Heart left ventricle (tissue), 16 donors: ENCODE results near the gene RNF167. TPM values are rescaled to one million over a fixed set of nuclear protein-coding genes. Genes with fewer than 3 reads are reported as not detected.

Experiments used
- ATAC-seq, 4 donors: fragments of 200-7000 bp; cut with Tn5 transposase; one replicate each; pipeline ENCODE4 v1.9.1; 2020 to 2022; ENCODE audit warnings: moderate library complexity in 4 of 4, mild to moderate bottlenecking in 3 of 4, moderate number of reproducible peaks in 1 of 4
- DNase-seq, 5 donors: peaks; one replicate each; pipeline ENCODE4 v3.0.0-alpha.2; 2020
- H3K27ac ChIP-seq, 12 donors: fragments of 200-600 bp; sonication (generic) in 4 of 12; one replicate each; pipeline versions ENCODE4 v1.5.0 to v1.8.0; 2016 to 2022; ENCODE audit warnings: mild to moderate bottlenecking in 2 of 12
- H3K27me3 ChIP-seq, 9 donors: fragments of 200-600 bp; sonication (generic) in 2 of 9; one replicate each; pipeline versions ENCODE4 v1.5.1 to v1.8.0; 2016 to 2022; ENCODE audit warnings: mild to moderate bottlenecking in 3 of 9
- H3K36me3 ChIP-seq, 9 donors: fragments of 200-600 bp; sonication (generic) in 2 of 9; one replicate each; pipeline versions ENCODE4 v1.5.0 to v1.8.0; 2018 to 2022; ENCODE audit warnings: mild to moderate bottlenecking in 2 of 9
- H3K4me1 ChIP-seq, 12 donors: fragments of 200-600 bp; sonication (generic) in 4 of 12; one replicate each; pipeline versions ENCODE4 v1.5.0 to v1.8.0; 2016 to 2022; ENCODE audit warnings: mild to moderate bottlenecking in 3 of 12
- H3K4me3 ChIP-seq, 12 donors: fragments of 200-600 bp; sonication (generic) in 4 of 12; one replicate each; pipeline versions ENCODE4 v1.5.0 to v1.8.0; 2017 to 2022; ENCODE audit warnings: mild to moderate bottlenecking in 9 of 12, moderate library complexity in 4 of 12
- H3K9me3 ChIP-seq, 12 donors: fragments of 200-600 bp; sonication (generic) in 4 of 12; one replicate each; pipeline versions ENCODE4 v1.5.0 to v1.8.0; 2016 to 2022; ENCODE audit warnings: mild to moderate bottlenecking in 1 of 12
- POLR2A ChIP-seq, 2 donors: fragments of 450-650 bp; IDR thresholded peaks; one replicate each; pipeline ENCODE4 v1.6.1; 2017; ENCODE audit warnings: antibody characterized with exemption in 2 of 2, mild to moderate bottlenecking in 2 of 2, moderate library complexity in 2 of 2
- WGBS, 4 donors: extraction: QIAGEN DNeasy Blood & Tissue Kit in 2 of 4; methylation state at CpG; one replicate each; pipeline versions ENCODE4 v1.1.5 to v1.1.7; 2013 to 2018; 5-methylcytosine and 5-hydroxymethylcytosine counted together
- intact Hi-C, 10 donors: fragments of 100-400 bp; cut with DNase I; formaldehyde crosslinking; loops; one replicate each; pipeline versions ENCODE4 v1.11.1 to v1.14.2; 2022
- polyA plus RNA-seq, 2 donors: library from polyadenylated mRNA; stranded (reverse); fragments of 200-250 nt; gene quantifications; one replicate each; pipeline ENCODE4 v1.2.3, GENCODE V29; 2013
- total RNA-seq, 9 donors: library from RNA; depleted of rRNA in 2 of 9; stranded (reverse); fragments of >200 nt in 2 of 9; fragmentation: NEBNext Ultra II Directional in 3 of 9; extraction: Animal tissue kit (Norgen Biotek cat#: 25700) in 3 of 9; gene quantifications; one replicate each; pipeline versions ENCODE4 v1.1.0 to v1.2.4, GENCODE V29; 2016 to 2023
- TF ChIP-seq, protein P1 (sequence below), 12 donors: fragments of 200-600 bp; sonication (generic) in 4 of 12; IDR thresholded peaks; one replicate each; pipeline versions ENCODE4 v1.5.0 to v1.8.0; 2018 to 2022; ENCODE audit warnings: antibody characterized with exemption in 12 of 12, mild to moderate bottlenecking in 5 of 12
- donor health status: ischemic (EF 13 %, LVEDD 7.1; RV severe dilation, severe dysfunction).
- donor health status: healthy with polysubstance abuse.
- donor health status: DM: no; HTN: yes; CAD: no.
- donor health status: DM: no; HTN: no; CAD: no.
- donor health status: ischemic (EF 25% LVEDD 6.9; RV normal size, moderate dysfunction).
- donor health status: ischemic (EF 25% LVEDD 5.7; RV mildly dilated, moderate dysfunction).
- donor health status: healthy.
- donor health status: DM: yes; HTN: yes; CAD: no.
- donor health status: ischemic (EF 35%, LVEDD 5.7; RV mildly dilated, moderate dysfunction).
- donor health status: nonischemic (EF 11% LVEDD 7.7; RV severe dilation, severe dysfunction).
- donor health status: DM: yes; HTN: yes; CAD: no.
- donor health status: PGD.
- donor health status: ischemic (EF 29% LVEDD 5.4; RV normal size, mild dysfunction).
- donor health status: nonischemic (EF 23%, LVEDD 6.1; RV moderate dilation, normal function).

RNF167 gene
- total and polyA plus RNA-seq, 11 donors = 50.7 to 152 (median 81.2) TPM

DNA sequence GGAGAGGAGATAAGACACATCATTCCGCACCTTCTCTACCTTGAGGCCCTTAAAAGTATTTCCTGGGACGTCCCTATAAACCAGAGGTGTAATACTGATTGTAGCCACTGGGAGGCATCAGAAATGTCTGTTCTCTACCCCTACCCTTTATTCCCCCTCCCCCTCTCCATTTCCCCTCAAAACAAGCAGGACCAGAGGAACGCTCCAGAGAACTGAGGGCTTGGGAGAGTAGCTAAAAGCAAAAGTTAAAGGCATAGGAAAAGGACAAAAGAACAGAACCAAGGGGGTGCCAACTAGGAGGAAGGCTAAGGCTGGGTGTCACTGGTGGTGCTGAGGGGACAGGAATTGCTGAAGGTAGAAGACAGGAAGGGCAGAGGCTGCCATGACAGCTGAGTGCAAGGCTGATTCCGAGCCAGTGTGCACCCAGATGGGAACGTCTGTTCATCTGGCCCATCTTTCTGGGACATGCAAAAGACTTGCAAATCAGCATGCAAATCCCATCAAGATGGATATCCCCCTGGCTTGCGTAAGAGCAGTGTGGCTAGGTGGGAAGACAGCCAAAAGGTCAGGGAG, 40.7 kb downstream of the RNF167 start:
- H3K4me3 ChIP-seq = no peak overlapping the region
- TF ChIP-seq, protein P1, sequence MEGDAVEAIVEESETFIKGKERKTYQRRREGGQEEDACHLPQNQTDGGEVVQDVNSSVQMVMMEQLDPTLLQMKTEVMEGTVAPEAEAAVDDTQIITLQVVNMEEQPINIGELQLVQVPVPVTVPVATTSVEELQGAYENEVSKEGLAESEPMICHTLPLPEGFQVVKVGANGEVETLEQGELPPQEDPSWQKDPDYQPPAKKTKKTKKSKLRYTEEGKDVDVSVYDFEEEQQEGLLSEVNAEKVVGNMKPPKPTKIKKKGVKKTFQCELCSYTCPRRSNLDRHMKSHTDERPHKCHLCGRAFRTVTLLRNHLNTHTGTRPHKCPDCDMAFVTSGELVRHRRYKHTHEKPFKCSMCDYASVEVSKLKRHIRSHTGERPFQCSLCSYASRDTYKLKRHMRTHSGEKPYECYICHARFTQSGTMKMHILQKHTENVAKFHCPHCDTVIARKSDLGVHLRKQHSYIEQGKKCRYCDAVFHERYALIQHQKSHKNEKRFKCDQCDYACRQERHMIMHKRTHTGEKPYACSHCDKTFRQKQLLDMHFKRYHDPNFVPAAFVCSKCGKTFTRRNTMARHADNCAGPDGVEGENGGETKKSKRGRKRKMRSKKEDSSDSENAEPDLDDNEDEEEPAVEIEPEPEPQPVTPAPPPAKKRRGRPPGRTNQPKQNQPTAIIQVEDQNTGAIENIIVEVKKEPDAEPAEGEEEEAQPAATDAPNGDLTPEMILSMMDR (IDR thresholded peaks at IDR 0.05) = peak; percentile 62 to 77 (median 68)
- no peak for TF ChIP-seq POLR2A (IDR thresholded peaks at IDR 0.05)
- peaks cover 0 to 91% (median 81%) of the 10 kb centered on the region in 9 donors for H3K36me3 ChIP-seq
- DNase-seq (no peak), ATAC-seq (peak in 3 of 4 donors; percentile 48 to 59 (median 53))
- H3K27me3 ChIP-seq = no peaks in the 10 kb centered on the region
- peaks cover 0 to 43% (median 1%) of the 10 kb centered on the region in 12 donors for H3K4me1 ChIP-seq
- no peaks in the 10 kb centered on the region for H3K9me3 ChIP-seq
- WGBS, 4 donors = 39 to 42% (median 40%) methylated on average over 6 of the region's 6 CpGs
- intact Hi-C loops = loop anchor here in 8 of 10 donors (2.0 to 10.0 kb wide), 3 partner anchors 46 to 82 kb away; partner anchors contain the start of gene GP1BA (in 2 of the 8)
- H3K27ac ChIP-seq = no peak overlapping the region

DNA sequence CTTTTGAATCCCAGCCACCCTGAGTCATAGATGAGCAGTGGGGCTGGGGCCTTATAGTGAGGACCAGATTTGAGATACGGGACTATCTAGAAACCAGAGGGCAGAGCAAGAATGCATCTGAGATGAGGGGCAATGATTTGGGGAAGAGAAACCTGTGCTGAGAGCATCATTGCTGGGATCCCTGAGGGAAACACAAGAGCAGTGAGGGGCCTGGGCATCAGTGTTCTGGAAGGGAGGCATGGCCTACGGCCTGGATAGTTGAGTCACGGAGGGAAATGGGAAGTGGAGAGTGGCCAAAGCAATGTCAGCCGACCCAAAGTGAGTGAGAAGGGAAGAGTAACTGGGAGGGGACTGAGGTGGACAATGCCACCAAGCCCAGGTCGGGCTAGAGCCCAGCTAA, 42.2 kb downstream of the RNF167 start:
- Histone ChIP-seq H3K4me3 (no peak overlapping the region), H3K27ac (no peak overlapping the region), H3K4me1 (peaks cover 0 to 55% (median 13%) of the 10 kb centered on the region in 12 donors), H3K36me3 (peaks cover 0 to 76% (median 68%) of the 10 kb centered on the region in 9 donors), H3K27me3 (no peaks in the 10 kb centered on the region), H3K9me3 (no peaks in the 10 kb centered on the region)
- no peak for DNase-seq
- ATAC-seq = no peak
- intact Hi-C loops = loop anchor here in 7 of 10 donors (5.0 to 10.0 kb wide), 2 partner anchors 48 to 80 kb away; partner anchors contain the start of gene GP1BA (in 2 of the 7)
- 63 to 78% (median 71%) methylated on average over 5 of the region's 5 CpGs for WGBS, 4 donors
- TF ChIP-seq, protein P1 (IDR thresholded peaks at IDR 0.05) = no peak
- no peak for TF ChIP-seq POLR2A (IDR thresholded peaks at IDR 0.05)

DNA sequence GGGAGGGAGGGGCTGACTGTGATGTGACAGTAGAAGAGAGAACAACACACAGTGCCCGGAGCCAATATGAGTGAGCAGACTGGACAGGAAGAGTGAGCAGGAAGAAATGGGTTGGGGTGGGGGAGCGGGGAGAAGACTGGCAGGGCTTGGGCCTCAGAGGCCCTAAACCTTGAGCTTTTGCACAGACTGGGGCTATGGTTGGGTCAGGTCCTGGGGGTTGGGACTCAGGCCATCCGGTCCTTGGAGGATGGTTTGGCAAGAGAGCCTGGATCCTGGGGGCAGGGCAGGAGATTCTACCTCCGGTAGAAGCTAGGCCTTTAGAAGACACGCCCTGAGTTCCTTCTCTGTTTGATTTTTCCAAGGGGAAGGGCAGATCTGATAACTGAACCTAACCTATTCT, 46.3 kb downstream of the RNF167 start:
- no peaks in the 10 kb centered on the region for H3K27me3 ChIP-seq
- peak overlapping the region; percentile 49 to 95 (median 76) for H3K4me3 ChIP-seq
- 23 to 46% (median 31%) methylated on average over 5 of the region's 5 CpGs for WGBS, 4 donors
- peak overlapping the region; percentile 77 to 97 (median 93) for H3K27ac ChIP-seq
- no peak for TF ChIP-seq POLR2A (IDR thresholded peaks at IDR 0.05)
- TF ChIP-seq, protein P1 (IDR thresholded peaks at IDR 0.05) = no peak
- ATAC-seq = peak in 3 of 4 donors; percentile 1 to 29 (median 6)
- DNase-seq = peak in 1 of 5 donors; percentile 39
- peaks cover 0 to 43% (median 32%) of the 10 kb centered on the region in 9 donors for H3K36me3 ChIP-seq
- H3K9me3 ChIP-seq = no peaks in the 10 kb centered on the region
- intact Hi-C loops = loop anchor here (2.0 to 10.0 kb wide), 9 partner anchors 18 to 249 kb away; partner anchors contain the start of genes GP1BA (in 2 of the 10), CXCL16 (in 1 of the 10), PFN1 (in 1 of the 10) and ZMYND15 (in 1 of the 10)
- H3K4me1 ChIP-seq = peaks cover 0 to 32% (median 23%) of the 10 kb centered on the region in 12 donors
